ENCODE measurements around the gene KISS1R.

The KISS1R gene

DNA sequence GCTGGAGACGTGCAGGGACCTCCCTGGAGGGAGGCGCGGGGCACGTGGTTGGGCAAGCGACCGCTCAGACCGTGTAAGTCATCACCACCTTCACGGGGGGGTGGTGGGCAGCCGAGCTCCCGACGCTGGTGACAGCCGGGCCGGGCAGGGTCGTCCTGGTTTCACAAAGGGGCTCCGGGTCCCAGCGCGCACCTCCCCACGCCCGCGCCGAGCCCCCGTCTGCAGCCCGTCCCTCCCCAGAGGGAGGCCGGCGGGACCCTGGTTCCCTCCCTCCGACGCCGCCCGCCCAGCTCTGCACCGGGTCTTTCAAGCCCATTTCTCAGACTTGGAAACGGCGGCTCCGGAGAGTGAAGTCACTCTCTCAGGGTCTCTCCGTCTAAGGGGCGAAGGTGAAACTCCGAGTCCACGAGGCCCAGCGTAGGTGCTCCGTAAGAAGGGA lies 8.0 kb downstream of the KISS1R start:
- DNase-seq: peak; percentile 72

DNA sequence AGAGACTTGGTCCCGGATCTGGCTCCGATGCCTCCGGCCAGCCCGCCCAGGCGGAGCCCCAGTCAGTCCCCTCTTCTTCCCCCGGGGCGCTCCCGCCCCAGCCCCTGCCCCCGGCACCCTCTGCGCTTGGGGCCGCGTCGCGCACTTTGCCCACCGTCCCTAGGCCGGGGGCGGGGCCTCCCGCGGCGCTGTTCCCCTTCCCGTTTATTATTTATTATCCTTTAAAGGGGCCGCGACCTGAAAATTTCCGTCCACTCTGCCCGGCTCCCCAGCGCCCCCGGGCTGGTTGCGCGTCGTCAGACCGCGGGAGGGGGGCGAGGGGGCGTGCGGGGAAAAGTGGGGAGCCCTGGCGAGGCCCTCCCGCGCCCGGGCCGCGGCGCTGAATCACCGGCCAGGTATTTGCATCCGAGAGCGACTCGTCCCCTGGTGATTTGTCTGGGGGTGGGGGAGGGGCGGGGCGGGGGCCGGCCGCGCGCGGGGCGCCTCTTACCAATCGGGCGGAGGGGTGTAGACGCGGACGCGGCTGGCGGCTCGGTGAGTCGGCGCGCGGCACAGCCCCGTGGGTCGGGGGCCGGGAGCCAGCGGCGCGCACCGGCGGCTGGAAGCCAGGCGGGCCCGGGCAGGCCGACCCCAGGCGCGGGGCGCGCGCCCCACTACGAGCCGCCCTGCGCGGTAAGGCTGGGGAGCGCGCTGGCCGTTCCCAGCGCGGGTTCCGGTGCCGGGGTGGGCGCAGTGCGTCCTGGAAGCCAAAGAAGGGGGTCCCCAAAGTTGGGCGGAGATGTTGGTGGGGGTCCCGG lies 8.6 kb downstream of the KISS1R start, which contains the start of gene ARID3A:
Gene ARID3A (plus strand): TSS at position 510 of the 797 bp plus-strand sequence. CDS start 3,494 bp downstream, outside the sequence.
- DNase-seq: peak; percentile 72

DNA sequence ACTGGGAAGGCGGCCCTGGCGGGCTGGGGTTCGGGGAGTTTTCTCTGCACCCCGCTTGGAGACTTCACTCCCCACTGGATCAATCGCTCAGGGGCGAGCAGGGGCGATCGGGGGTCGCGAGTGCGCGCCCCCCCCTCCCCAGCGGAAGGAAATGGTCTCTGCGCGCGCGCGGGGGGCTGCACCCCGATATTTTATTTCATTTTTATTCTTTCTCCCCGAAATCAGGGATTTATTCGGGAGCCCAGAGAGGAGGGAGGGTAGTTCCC lies 9.1 kb downstream of the KISS1R start:
- no peak for DNase-seq

DNA sequence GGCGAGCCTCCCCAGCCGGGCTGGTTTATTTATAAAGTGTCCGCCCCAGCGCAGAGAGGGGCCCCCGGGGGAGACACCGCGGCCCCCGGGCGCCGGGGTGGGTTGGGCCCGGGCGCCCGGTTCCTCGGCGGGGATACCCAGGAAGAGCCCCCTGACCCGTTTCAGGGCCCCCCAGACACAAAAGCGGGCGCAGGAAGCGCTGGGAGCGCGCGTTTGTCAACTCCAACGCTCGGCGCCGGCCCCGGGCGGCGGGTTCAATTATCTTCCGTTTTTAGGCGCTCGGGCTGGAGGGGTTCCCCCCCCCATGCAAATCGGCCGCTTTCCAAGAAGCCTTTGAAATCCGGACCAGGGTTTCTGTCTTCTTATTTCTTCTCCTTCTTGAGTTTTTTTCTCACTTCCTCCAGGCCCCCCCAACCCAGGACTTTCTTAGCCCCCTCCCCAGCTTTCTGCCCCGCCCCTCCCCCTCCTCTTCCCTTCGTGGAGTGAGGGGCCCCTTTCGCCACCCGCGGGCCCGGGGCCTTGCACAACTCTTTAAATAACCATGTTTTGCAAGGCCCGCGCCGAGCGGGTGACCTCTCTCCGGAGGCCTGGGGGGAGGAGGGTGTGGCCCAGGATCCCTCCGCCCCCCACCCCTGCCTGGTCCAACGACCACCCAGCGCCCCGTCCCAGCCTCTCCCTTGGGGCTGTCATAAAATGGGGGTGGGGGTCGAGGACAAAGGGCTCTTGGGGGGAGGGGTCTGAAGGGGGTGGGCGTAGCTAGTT lies 9.6 kb downstream of the KISS1R start:
- no peak for DNase-seq

DNA sequence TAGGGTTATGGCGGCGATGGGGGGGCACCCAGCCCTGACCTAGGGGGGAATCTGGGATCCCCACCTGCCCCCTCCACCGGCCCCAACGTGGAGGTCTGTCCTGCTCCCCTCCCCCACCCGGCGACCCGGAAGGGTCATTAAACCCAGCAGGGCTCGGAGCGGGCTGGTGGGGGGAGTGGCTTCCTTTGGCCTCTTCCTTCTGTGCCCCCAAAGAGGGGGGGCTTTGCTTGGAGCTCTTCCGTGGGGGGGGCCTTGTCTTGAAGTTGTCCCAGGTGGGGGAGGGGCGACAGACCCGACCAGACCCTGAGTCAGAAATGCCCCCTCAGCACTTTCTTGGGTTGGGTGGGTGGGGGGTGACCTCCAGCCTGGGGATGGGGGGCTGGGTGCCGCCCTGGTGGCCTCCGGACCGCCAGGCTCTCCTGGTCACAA lies 10.2 kb downstream of the KISS1R start:
- DNase-seq: no peak

DNA sequence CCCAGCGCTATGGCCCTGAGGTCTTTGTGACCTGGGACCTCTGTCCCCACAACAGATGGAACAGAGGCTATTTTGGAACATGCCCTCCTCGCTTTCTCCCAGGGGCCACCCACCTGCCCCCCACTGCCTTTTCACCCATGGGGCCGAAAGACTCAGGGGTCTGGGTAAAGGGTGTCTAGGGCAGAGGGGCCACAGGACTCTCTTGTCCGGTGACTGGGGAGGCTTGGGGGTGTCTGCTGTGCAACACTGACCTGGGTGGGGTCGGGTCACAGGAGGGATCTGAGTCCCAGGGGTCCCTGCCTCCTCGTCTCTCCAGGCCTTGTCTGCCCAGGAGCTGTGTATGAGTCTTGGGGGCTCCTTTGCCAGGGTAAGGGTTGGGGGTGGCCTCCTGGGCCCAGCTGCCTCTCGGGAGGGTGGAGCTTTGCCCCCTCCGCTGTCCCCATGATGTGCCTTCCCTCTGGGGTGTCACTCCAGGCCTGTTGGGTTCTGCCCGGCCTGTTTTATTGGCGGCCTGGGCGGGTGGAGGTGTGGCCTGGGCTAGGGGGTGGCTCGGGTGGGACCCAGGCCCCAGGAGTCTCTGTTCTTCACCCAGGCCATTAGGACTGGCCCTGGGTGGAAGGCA lies 10.8 kb downstream of the KISS1R start:
- DNase-seq: no peak

DNA sequence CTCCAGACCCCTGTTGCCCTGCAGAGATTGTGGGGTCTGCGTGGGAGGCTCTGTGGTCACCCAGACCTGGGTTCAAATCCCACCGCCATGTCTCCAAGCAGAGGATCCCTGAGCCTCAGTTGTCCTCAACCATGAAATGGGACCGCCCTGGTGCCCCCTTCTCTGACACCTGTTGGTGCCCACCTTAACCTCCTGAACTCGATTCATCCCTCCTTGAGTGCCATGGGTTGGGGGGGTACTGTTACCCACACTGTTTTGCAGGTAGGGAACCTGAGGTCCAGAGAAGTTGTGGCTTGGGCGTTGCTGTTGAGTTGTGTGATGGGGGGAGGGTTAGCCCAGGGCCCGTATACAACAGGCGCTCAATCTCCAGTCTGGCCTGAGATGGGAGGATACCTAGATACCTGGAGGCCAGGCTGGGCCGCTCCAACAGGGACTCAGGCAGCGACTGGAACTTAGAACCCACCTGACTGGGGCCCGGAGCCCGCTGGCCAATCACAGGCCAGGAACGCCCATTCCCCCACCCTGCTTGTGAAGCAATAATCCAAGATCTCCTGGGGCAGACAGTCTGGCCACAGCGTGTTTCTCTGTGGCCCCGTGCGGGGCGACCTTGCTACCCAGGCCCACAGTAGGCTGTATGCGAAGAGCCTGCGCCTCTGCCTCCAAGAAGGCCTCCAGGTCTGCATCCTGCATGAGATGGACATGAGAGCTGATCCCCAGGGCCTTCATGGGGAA lies 11.5 kb downstream of the KISS1R start:
- no peak for DNase-seq

DNA sequence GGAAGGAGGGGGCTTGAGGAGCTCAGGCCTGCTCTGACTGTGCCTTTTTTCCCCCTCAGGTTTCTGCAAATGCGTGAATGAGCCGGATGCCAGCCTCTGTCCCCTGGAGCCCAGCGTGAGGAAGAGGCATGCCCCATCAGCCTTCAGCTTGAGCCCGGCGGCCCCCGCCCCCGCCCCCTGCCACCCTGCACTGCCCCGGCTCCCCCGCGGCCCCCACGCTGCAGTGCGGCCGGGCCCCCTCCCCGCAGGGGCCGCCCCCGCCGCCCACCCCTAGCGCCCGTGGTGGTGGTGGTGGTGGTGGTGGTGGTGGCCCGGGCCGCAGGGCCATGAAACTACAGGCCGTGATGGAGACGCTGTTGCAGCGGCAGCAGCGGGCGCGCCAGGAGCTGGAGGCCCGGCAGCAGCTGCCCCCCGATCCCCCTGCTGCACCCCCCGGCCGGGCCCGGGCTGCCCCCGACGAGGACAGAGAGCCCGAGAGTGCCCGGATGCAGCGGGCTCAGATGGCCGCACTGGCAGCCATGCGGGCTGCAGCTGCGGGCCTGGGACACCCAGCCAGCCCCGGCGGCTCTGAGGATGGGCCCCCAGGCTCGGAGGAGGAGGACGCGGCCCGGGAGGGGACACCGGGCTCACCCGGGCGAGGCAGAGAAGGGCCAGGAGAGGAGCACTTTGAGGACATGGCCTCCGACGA lies 12.2 kb downstream of the KISS1R start:
- DNase-seq: no peak

DNA sequence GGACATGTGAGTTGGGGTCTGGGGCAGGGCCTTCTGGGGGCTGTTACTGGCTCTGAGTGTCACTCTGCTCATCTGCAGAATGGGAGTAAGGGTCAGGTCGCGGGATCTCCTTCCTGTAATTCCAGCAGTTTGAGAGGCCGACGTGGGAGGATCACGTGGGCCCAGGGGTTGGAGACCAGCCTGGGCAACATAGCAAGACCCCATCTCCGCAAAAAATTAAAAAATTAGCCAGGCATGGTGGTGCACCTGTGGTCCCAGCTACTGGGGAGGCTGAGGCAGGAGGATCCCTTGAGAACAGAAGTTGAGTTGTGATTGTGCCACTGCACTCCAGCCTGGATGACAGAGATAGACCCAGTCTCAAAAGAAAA lies 12.7 kb downstream of the KISS1R start:
- DNase-seq: no peak

DNA sequence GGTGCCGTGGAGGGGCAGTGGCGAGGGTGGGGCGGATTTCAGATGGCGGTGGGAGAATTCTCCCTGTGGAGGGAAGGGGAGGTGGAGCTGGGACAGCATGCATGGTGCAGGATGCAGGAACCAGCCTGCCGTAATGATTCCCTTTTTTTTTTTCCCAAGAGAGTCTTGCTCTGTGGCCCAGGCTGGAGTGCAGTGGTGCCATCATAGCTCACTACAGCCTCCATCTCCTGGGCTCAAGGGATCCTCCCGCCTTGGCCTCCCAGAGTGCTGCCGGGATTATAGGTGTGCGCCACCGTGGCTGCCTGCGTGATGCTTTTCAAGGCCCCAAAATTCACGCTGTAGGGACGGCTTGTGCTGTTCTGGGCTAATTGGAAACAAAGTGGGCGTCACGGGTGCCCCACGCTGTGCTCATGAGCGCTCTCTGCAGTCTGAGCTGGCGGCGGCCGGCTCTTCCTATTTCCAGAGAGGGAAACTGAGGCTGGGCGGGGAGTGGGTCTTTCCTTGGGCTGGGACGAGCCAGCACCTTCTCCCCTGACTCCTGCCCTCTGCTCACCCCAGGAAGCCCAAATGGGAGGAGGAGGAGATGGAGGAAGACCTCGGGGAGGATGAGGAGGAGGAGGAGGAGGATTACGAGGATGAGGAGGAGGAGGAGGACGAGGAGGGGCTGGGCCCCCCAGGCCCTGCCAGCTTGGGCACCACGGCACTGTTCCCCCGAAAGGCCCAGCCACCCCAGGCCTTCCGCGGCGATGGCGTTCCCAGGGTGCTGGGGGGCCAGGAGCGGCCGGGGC lies 14.9 kb downstream of the KISS1R start:
- no peak for DNase-seq

DNA sequence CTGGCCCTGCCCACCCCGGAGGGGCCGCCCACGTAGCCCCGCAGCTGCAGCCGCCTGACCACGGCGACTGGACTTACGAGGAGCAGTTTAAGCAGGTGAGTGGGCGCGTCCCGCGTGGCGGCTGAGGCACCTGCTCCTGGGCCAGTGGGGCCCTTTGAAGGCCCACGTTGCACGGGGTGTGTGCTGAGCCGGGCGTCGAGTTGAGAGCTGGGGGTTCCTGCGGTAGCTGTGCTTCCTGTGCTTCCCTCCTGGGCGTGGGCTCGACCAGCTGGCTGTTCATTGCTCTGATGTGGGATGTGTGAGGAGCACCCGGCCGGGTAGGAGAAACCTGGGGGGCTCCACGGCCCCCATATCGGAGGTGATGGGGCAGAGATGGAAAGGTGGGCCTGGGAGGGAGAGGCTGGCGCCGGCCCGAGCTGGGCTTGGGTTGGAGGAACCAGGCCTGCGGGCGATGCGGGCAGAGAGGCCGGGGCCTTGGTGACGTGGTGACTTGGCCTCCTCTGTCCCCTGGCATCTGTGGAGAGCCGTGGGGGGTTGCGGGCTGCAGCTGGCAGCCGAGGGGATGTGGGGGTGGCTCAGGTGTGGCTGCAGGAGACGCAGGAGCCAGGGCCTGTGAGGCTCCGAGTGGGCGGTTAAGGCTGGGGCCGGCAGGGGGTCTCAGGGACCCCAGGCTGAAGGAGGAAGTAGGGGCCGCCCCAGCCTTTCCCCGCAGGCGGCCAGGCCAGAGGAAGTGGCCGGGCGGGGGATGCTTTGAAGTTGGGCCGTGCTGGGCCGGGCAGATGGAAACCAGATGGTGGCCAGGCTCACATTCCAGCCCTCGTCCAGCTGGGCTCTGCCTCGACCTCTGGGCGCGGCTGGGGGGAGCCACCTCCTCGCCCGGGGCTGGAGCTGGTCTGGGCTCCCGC lies 15.8 kb downstream of the KISS1R start:
- no peak for DNase-seq

DNA sequence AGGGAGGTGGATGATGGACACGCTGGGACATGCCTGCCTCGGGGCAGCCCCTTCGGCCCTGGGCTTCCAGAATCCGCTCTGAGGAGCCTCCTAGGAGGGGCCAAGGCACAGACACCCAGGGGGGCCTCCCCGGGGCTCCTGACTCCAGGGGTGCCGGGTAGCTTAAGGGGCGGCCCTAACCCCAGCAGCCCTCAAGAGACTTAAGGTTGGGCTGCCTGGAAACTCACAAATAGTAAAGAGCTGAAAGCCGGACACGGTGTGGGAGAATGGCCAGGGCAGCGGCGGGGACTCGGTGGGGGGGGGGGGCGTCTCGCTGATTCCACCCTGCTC lies 16.4 kb downstream of the KISS1R start:
- DNase-seq: no peak

DNA sequence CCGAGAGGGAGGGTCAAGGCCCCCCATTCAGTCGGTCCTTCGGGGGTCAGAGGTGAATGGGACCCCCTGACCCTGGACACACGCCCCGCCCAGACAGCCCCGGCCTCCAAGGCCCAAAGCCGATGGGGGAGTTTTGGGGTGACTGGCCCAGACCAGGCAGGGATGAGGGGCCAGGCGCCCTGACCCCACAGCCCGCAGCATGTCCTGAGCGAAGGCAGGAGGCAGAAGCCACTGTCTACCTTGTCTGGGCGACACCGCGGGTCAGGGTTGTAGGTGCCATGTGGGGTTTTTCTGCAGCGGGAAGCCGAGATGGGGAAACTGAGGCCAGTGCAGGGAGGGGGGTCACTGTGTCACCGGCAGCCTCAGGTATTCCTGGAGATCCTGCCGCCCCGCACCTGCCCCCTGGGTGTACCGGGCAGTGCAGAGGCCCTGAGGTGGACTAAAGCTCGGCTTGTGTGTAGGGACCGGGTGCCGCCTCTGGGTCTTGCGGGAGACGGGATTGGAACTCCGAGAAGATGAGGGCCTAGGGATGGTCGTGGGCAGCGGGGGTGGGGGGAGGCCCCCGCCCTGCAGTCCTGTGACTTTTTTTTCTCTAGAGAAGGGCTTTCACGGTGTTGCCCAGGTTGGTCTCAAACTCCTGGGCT lies 17.2 kb downstream of the KISS1R start:
- no peak for DNase-seq

DNA sequence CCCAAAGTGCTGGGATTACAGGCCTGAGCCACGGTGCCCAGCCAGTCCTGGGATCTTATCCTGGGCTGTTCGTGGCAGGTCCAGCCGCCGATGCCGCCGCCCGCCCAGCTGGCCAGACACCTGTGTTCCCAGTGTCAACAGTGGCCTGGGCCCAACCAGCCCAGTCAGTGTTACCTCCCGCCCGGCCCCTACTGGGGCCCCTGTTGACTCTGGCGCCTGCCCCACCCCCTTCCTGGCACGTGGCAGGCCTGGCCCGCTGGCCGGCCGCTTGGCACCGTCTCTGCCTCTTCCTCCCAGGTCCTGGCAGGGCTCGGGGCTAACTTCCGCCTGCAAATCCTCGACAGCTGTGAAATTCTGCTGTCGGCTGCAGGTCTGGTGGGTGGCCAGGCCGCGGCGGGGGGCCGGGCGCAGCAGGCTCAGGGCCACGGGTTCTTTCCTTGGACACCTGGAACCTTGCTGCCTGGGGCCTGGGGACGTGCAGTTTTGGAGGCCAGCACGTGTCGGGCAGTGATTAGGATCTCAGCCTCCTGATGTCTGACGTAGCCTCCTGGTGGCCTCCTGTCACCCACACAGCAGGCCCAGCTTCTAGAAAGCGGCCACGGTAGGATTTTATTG lies 17.8 kb downstream of the KISS1R start:
- DNase-seq: no peak

DNA sequence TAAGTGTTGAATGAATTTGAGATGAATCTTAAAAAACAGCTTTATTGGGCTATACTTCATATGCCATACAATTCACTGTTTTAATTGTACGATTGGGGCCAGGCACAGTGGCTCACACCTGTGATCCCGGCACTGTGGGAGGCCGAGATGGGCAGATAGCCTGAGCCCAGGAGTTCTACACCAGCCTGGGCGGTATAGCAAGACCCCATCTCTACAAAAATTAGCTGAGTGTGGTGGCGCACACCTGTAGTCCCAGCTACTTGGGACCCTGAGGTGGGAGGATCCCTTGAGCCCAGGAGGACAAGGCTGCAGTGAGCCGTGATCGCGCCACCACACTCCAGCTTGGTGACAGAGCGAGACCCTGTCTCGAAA lies 19.0 kb downstream of the KISS1R start:
- DNase-seq: no peak

DNA sequence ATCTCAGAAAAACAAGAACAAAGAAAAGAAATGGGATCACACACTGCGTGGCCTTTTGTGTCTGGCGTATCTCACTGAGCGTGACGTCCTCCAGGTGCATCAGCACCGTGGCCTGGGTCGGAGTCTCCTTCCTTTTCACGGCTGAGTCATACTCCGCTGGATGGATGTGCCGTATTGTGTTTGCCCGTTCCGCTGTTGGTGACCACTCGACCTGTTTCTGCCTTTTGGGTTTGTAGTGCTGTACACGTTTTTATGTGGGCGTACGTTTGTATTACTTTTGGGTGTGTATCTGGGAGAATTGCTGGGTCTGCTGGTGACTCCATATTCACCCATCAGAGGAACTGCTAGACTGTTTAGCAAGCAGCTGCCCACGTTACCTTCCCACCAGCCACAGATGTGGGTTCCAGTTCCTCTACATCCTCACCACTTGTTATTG lies 20.1 kb downstream of the KISS1R start:
- DNase-seq: no peak

DNA sequence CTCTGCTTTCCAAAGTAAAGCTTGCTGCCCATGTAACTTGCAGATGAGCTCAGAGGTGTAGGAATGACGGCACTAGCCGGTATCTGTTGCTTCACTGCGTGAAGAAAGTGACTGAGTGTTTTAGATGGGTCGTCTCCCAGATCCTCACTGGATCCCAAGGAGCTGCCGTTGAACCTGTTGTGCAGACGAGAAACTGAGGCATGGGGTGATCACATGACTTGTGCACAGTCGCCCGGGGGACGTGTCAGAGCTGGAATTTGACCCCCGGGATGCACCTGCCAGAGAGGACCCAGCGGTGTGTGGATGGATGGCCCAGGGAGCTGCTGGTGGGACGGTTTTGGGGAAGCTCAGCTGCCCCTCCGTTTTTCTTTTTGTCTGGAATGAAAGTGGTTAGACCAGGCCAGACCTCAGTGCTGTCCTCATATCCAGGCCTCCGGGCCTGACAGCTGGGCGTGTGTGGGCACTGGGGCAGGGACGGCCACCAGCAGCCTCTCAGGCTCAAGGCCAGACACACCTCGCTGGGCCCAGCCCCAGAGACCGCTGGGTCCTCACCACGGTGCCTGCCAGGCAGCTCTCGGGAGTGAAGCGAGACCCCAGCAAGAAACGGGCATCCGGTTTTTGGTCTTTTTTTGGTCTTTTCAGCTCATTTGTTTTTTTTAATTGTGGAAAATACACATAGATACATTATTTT lies 21.2 kb downstream of the KISS1R start:
- DNase-seq: no peak

DNA sequence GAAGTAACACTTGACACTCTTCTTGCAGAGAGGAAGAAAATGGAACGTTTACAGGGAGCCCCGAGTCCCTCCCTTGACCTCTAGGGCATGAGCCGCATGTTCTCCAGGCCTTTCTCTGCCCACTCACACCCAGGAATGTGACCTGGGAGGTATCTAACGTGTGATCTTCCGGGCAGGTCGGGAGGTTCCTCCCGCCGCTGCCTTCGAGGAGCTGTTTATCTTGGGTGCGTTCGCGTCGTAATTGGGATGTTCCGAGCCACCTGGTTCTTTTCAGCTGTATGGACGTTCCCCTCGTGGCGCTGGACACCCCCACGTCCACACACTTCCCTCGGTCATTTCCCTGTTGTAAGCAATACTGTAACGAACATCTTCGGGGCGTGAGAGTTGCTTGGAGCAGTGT lies 22.3 kb downstream of the KISS1R start:
- no peak for DNase-seq

DNA sequence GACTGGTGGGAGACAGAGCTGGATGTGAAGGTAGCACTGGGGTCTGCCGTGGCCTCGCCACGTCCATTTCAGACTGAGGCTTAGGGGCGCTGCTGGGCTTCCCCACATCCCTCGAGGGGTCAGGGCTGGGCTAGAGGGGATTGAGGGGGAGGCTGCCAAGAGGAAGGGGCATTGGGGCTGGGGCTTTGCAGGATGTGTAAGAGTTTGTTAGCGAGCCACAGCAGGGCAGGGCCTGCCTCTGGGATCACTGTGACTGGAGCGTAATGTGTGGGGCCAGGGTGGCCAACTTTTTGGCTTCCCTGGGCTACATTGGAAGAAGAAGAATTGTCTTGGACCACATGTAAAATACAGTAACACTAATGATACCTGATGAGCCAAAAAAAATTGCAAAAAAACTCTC lies 22.8 kb downstream of the KISS1R start:
- no peak for DNase-seq
